Stimulated activated CD4-positive, alpha-beta T cell treated with anti-CD3 and anti-CD28 coated beads, TNF-alpha, amount 100 ng/mL, for 4 hours (primary cell): Measurements from ENCODE around the gene ZMIZ1.

Source experiments
- DNase-seq, 3 experiments: peaks; one replicate each; pipeline ENCODE4 v3.0.0-alpha.2; 2020; ENCODE audit warnings: low read depth in 3 of 3

ZMIZ1 gene

DNA sequence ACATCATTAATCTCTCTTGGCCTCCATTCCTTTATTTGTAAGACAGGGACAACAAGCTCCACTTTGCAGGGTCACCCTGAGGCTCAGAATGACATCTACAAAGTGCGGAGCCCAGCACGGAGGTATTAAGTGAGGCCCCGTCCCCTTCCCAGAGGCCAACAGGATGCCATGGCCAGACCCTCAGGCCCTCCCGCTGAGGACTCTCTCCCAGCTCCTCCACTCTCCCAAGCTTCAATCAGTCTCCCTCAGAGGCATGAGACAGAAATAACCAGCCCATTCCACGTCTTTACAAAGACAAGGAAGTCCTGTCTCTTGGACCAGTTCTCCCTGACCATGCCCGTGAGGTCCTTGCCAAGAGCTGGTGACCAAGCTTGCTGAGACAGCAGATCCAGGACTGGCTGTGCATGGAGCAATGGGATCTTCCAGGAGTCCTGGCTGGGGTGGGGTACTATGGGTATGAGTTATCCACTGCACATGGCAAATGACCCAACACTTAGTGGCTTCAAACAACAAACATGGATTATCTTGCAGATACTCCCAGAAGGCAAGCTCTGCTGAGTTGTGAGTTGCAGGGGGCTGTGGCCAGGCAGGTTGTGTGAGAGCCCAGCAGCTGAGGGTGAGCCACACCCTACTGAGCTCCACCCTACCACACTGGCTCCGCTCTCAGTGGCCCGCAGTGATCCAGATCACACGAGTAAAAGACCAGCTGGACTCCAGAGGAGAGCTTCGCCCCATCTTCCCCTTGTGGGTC is 274.2 kb downstream of the ZMIZ1 start:
- no peak for DNase-seq

DNA sequence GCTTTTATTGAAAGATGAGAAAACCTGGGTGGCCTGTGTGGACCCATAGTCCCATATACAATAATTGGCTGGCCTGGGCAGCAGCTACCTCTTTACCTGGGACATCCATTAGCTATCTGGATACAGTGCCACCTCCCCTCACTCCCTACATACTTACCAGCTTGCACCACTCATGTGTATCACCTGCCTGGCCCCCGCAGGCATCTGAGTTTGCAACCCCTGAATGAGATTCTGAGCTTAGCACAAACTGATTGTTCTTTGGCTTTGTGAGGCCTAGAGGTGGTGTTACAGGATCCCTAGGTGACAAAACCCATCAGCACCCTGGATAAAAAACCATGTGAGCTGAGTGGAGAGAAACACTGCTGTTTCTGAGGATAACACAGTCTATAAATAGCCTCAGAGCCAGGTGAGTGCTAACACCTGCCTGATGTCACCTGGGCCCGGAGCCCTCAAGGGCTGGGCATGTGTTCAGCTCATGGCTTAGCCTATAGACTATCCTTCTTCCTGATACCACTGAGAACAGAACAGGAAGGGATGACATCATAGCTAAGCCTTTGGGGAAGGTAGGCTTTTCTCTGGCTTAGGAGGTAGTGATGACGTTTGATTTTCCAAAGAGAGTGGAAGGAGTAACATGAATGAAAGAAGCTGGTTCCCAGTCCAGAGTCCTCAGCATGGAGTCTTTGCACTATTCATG is 275.9 kb downstream of the ZMIZ1 start:
- no peak for DNase-seq

DNA sequence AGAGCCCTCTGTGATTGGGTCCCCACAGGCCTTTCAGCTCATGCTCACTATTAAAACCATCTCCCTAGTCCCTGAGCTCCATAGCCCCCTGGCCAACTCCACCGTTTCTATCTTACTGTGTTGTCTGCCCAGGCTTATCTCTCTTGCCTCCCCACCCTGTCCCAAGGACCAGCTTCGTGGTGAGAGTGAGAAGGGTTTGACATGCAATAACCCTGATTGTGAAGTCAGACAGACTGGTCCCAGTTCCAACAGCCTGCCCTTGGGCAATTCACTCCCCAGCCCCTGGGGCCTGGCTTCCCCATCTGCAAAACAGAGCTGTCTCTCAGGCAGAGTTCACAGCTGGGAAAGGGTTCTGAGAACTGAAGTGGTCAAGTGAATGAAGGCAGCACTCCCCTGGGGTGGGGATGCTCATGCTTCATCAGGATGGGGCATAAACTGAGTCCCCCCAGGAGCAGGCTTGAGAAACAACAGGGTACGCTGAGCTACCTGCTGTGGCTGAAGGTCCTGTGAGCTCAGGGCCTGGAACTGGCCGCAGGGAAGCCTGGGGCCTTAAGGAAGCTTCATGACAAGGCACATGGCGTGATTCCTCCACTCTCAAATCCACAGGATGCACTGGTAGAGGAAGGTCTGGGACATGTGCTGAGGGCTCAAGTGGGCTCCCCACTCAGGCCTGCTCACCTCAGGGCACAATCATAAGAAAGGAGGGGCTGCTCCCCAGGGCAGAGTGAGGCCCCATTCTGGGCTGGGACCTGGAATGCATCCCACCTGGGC is 276.7 kb downstream of the ZMIZ1 start:
- DNase-seq, result no peak

DNA sequence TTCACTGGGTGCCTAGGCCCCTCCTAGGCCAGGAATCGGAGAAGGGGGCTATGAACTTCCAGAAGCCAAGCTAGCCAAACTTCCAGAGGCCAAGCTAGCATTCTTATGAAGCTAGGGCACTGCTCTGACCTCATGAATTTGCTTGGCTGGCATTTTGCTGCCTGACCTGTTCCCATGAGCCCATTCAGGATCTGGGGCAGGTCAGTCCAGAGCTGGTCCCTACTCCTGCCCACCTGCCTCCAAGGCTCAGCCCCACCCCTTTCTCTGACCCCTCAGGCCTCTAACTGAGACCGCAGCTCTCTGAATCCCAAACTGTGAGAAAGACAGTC is 277.2 kb downstream of the ZMIZ1 start:
- no peak for DNase-seq

DNA sequence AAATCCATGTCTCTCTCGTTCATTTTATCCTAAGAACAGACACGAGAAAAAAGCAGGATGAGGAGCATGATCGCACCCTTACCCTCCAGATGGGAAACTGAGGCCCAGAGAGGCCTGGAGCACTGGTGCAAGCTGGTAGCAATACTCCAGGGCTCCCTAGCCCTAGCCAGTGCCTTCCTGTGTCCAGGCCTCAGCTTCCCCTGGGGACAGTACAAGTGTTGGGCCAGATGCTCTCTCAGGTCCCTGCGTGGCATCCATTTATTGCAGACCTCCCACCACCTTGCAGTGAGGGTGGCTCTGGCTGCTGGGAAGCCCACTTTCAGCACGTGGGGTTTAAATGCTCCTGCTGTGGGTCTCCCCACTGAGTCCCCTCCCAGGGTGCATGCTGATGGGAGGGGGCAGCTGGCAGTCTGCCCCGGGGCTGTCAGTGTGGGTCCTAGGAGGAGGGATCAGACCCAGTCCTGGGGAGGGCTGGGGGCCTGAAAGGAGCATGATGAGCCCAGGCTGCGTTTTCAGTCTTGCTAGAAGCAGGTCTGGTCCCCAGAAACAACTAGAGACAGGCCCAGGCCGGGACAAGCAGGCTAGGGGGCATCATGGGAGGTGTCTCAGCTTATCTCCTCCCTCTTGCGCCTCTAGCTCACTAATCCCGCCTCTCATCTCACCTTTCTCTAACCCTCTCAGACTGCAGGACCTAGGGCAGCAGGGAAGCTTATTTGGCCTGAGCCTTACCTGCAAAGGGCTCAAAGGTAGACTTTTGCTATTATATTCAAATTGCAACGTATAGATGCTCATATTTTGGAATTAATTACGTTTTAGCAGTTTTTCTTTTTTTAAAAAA is 277.8 kb downstream of the ZMIZ1 start:
- DNase-seq, result no peak

DNA sequence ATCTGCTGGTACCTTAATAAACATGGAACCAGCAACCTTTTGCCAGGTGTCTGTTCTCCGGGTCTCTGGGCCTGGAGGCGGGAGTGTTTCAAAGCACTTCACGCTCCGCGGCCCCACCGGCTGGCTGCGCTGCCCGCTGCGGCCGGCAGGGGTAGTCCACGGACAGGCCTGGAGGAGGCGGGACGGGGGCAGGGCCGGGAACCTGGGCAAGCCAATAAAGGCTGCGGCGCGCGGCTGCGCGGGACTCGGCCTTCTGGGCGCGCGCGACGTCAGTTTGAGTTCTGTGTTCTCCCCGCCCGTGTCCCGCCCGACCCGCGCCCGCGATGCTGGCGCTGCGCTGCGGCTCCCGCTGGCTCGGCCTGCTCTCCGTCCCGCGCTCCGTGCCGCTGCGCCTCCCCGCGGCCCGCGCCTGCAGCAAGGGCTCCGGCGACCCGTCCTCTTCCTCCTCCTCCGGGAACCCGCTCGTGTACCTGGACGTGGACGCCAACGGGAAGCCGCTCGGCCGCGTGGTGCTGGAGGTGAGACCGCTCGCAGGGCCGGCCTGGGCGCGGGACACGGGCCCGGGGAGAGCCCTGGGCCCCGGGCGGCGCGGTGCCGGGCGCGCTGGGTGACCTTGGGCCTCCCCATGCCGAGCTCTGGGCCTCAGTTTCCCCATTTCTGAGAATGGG is 278.6 kb downstream of the ZMIZ1 start, which contains the start of gene PPIF:
Gene PPIF (plus strand): TSS at position 244 of the 668 bp plus-strand sequence. CDS start 80 bp downstream, at position 324.
- DNase-seq, result peak; percentile 86 to 93 (median 90)

DNA sequence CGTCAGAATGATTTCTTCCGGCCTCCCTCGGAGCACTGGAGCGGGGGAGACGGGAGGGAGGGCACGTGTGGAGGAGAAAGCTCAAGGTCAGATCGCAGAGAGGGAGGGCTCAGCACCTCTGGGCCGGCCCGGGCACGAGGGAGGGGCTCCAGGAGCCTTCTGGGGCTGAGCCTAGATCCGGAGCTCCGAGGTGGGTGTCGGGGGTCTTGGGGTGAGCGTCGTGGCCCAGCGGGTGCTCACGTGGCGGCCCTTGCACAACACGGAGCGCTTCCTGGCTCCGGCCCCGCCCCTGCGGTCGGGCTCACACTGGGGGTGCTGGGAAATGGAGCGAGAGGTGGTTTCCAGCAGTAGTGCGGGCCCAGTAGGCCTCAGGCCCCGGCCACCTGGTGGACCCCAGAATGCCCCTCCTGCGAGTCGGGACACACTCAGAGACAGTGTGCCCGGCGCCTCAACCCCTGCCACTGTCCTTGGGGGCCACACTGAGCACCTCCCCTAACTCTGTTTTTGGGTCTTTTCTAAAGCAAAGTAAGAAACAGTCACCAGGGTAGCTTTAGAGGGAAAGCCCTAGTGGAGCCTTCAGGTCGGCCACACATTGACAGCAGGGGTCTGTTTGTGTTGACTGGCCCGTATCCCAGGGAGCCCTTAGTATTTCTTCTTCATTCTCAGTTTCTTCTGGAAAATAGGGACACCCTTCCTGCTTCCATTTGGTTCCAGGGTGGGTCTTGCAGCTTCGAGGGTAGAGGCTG is 279.3 kb downstream of the ZMIZ1 start:
- DNase-seq, result peak; percentile 51 to 64 (median 57)

DNA sequence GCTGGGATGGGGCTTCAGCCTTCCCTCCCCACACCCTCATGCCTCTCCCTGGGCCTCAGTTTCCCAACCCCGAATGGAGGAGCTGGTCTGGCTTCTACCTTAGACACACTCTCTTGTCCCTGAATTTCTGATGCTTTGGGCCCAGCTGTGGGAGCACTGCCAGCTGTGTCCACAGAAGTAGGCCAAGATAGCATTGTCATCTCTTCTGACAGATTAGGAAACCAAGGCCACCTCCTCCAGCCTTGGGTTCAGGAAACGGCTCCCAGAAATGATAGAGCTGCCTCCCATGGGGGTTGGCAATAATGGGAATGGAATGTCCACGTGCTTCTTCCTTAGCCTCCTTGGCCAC is 279.8 kb downstream of the ZMIZ1 start:
- no peak for DNase-seq

DNA sequence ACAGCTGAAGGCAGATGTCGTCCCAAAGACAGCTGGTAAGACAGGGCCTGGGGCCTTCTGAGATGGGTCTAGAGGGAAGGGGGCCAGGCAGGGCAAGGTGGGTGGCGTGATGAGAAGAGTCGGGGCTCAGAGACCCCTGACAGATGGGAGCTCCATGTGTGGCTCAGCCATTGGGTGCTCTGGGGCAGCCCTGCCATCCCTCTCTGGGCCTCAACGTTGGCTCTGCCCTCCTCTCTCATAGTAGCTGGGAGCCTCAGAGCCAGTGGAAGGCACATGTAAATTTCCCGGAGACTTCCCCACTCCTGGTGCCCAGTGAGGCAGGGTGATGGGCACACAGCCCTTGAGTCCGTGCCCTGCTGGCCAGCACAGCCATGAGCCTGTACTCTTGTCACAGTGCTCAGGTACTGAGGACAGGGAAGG is 280.3 kb downstream of the ZMIZ1 start:
- no peak for DNase-seq

DNA sequence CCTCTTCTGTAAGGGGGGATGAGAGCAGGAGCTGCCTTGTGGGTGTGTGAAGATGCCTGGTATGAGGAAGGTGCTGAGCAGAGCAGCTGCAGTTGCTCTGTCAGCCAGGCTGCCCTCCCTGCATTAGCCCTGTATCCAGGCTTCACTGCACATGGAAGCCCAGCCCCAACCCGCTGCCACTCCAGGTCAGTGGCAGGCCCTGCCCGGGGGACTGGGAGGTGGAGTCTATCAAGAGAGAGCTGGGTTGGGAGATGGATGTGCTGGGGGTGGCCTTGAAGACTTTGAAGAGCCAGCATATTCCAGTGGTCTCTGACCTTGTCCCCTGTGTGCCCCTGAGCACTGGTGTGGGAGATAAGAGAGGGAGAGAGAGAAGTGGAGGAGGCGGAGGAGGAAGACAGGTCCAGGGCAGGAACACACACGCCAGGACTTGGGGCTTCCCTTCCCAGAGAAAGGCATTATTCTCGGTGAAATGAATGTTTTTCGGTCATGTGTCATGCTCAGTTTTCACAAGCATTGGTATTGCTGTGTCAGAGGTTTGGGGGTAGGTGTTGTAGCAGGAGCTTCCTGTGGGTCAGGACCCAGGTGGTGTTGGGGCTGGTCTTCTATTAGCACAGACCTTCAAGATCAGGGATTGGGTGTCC is 281.1 kb downstream of the ZMIZ1 start:
- no peak for DNase-seq

DNA sequence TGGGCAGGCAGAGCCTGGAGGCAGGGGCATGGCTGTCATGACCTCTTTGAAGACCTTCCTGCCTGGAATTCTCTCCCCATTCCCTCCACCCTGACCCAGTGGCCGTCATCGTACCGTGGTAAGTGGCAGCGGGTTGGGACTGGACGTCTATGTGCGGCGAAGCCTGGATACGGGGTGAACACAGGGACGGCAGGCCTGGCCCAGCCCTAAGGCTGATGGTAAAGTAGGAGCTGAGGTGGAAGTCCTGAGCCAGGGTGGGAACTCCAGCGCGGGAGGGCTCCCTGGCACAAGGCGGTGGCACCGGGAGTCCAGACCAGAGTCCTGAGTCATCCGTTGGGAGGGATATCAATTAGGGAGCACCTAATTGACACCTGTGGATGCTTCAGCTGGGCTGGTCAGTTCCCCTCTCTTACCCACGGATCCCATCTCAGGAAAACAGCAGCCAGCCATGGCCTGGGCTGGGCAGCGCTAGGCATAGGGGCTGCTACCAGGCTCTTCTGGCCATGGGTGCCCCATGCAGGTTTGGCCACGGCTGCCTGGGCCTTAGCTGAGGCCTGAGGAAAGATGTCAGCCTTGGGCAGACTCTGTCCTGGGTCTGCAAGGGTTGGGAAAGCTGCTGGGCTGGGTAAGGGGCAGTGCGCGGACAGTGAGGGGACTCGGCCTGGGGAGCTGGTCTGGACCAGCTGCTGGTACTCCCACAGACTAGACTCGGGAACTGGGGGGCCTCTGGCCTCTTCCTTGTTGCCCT is 281.8 kb downstream of the ZMIZ1 start:
- no peak for DNase-seq

DNA sequence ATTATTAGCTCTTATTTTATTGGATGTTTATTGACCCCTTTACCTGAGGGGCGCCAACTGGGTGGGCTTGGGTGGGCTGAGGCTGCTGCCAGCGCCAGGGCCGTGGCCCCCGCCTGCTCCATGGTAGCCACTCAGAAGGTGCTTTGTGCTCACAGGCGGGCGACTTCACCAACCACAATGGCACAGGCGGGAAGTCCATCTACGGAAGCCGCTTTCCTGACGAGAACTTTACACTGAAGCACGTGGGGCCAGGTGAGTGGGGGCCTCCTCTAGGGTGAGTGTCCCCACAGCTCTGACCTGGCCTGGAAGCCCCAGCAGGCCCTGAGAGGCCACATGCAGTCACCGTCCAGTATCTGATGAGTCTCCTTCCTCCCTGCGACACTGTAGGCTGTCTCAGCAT is 282.6 kb downstream of the ZMIZ1 start:
- DNase-seq, result no peak

DNA sequence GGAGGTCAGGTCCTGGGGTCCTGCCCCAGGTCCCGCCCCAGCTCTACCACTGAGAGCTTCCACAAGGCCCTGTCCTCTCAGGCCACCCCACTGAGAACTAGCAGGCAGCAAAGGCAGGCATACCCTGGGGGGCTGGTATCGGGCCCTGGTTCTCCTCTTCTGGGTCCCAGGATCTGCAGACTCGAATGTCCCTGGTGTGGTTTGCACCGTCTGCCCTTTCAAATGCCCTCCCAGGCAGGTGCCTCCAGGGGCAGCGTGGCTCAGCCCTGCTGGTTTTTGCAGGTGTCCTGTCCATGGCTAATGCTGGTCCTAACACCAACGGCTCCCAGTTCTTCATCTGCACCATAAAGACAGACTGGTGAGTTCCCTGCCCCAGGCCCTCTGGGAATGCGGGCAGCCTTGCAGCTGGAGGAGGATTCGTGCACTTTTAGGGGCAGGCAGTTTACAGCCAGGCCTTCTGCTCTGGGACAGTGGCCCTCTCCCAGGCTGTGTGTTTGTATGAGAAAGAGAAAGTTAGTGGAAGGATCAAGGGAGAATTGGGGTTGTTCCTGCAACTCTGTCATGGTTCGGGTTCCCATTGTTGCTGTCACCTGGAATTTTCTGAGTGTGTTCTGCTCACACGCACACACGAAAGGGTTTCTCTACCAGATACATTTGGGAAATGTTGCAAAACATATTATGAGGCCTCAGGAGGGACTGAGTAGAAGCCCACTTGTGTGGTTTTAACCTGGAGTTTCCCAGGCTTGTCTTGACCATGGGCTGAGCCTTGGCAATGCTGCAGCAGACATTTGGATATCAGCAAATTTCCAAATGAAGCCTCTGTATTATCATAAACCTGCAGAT is 283.5 kb downstream of the ZMIZ1 start:
- no peak for DNase-seq

DNA sequence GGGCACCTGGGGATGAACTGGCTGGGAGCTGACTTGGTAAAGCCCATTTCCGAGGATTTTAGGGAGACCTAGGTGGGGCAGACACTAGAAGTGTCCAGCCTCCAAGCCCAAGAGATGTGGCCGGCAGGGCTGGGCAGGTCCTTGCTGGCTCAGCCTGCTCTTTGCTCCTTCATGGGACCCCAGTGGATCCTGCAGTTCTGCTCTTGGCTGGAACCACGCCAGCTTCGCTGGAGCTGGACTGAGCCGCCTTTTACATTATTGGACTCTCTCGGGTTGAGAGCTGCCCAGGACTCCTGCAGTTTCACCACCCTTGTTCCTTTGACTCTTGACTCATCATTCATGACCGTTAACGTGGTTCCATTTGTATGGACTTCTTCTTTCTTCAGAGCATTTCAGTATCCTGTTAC is 284.2 kb downstream of the ZMIZ1 start:
- no peak for DNase-seq

DNA sequence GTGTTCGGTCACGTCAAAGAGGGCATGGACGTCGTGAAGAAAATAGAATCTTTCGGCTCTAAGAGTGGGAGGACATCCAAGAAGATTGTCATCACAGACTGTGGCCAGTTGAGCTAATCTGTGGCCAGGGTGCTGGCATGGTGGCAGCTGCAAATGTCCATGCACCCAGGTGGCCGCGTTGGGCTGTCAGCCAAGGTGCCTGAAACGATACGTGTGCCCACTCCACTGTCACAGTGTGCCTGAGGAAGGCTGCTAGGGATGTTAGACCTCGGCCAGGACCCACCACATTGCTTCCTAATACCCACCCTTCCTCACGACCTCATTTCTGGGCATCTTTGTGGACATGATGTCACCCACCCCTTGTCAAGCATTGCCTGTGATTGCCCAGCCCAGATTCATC is 285.0 kb downstream of the ZMIZ1 start:
- DNase-seq, result no peak

DNA sequence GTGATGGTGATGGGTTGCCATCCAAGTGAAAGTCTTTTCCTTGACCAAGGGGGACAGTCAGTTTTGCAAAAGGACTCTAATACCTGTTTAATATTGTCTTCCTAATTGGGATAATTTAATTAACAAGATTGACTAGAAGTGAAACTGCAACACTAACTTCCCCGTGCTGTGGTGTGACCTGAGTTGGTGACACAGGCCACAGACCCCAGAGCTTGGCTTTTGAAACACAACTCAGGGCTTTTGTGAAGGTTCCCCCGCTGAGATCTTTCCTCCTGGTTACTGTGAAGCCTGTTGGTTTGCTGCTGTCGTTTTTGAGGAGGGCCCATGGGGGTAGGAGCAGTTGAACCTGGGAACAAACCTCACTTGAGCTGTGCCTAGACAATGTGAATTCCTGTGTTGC is 285.4 kb downstream of the ZMIZ1 start:
- no peak for DNase-seq

DNA sequence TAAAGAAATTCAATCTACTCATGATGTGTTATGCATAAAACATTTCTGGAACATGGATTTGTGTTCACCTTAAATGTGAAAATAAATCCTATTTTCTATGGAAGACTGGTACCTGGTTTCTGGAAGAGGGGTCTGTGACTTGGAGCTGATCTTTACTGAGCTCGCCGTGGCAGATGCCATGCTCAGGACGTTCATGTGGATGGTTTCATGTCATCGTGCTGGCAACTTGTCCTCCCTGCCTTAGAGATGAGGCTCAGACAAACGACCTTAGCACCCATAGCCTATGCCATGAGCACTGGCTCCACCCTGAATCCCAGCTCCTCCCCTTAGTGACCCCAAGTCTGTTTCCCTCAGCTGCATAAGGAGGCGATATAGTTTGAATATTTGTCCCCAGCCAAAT is 285.8 kb downstream of the ZMIZ1 start:
- DNase-seq, result no peak

DNA sequence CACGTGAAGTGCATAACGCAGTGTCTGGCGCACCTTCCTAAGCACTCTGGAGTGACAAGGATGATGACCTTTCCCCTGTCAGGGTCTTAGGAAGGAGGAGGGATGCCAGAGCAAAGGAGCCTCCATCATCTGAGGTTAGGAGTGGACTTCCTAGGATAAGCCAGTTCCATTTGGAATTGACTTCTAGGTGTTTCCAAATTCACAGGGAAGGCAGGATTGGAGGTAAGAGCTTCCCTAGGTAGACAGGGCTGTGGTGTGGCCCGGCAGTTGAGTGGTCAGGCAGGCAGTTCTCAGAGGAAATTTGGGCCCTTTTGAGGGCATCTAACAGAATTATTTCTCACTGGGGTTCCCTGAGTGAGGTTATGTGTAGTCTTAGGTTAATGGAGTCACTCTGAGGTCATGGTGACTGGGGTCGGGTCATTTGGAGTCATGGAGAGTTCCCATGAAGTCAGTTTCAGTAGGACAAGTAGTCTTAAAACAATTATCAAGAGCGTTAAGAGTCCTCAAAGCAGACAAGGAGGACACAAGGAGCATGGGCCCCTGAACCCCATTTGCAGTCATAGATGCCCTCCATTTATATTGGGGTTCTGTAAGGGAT is 286.8 kb downstream of the ZMIZ1 start:
- DNase-seq, result no peak
